Hepatocyte (in vitro differentiated cells): ENCODE measurements around the gene KIF3A. TPM values are rescaled to one million over a fixed set of nuclear protein-coding genes. Genes with fewer than 3 reads are reported as not detected.

ENCODE experiments used
- DNase-seq: peaks from one replicate; pipeline ENCODE4 v3.0.0-alpha.2; 2016; ENCODE audit warnings: low spot score
- H2AFZ ChIP-seq: fragments of 200-600 bp; sonication (generic); 2 replicates; pipeline ENCODE4 v1.6.0; 2016; ENCODE audit warnings: antibody characterized with exemption, mild to moderate bottlenecking
- H3K27ac ChIP-seq: fragments of 200-600 bp; sonication (generic); 2 replicates; pipeline ENCODE4 v1.5.1; 2016; ENCODE audit warnings: mild to moderate bottlenecking
- H3K27me3 ChIP-seq: fragments of 200-600 bp; sonication (generic); 2 replicates; pipeline ENCODE4 v1.6.1; 2016
- H3K36me3 ChIP-seq: fragments of 200-600 bp; sonication (generic); replicated peaks from 2 replicates; pipeline ENCODE4 v1.5.1; 2016; ENCODE audit warnings: low read depth; ENCODE audit not compliant: insufficient read depth
- H3K4me1 ChIP-seq: fragments of 200-600 bp; sonication (generic); 2 replicates; pipeline ENCODE4 v1.5.1; 2016; ENCODE audit warnings: mild to moderate bottlenecking, moderate library complexity; ENCODE audit not compliant: insufficient read depth
- H3K4me2 ChIP-seq: fragments of 200-600 bp; sonication (generic); 2 replicates; pipeline ENCODE4 v1.6.0; 2016
- H3K4me3 ChIP-seq: fragments of 200-600 bp; sonication (generic); 2 replicates; pipeline ENCODE4 v1.5.1; 2016; ENCODE audit warnings: mild to moderate bottlenecking
- H3K79me2 ChIP-seq: fragments of 200-600 bp; sonication (generic); 2 replicates; pipeline ENCODE4 v1.6.0; 2017; ENCODE audit warnings: mild to moderate bottlenecking
- H3K9me2 ChIP-seq: fragments of 200-600 bp; sonication (generic); replicated peaks from 2 replicates; pipeline ENCODE4 v1.6.0; 2017; ENCODE audit warnings: mild to moderate bottlenecking; ENCODE audit not compliant: insufficient read depth
- H3K9me3 ChIP-seq: fragments of 200-600 bp; sonication (generic); 2 replicates; pipeline ENCODE4 v1.5.1; 2016; ENCODE audit warnings: low read depth, mild to moderate bottlenecking
- H4K20me1 ChIP-seq: fragments of 200-600 bp; sonication (generic); 2 replicates; pipeline ENCODE4 v1.6.0; 2016; ENCODE audit warnings: mild to moderate bottlenecking; ENCODE audit not compliant: insufficient read depth, poor library complexity, severe bottlenecking
- CTCF ChIP-seq: fragments of 200-600 bp; sonication (generic); IDR thresholded peaks from 2 replicates; pipeline ENCODE4 v1.5.1; 2016; ENCODE audit warnings: antibody characterized with exemption, mild to moderate bottlenecking; ENCODE audit not compliant: poor library complexity
- EZH2 ChIP-seq: fragments of 200-600 bp; sonication (generic); IDR thresholded peaks from 2 replicates; pipeline ENCODE4 v1.6.1; 2016; ENCODE audit warnings: antibody characterized with exemption, mild to moderate bottlenecking, borderline replicate concordance
- EZH2phosphoT487 ChIP-seq: fragments of 200-600 bp; sonication (generic); IDR thresholded peaks from one replicate; pipeline ENCODE4 v1.6.1; 2018; ENCODE audit warnings: antibody characterized with exemption, mild to moderate bottlenecking, low read depth, moderate library complexity; ENCODE audit not compliant: unreplicated experiment, severe bottlenecking
- WGBS: methylation state at CpG from one replicate; pipeline ENCODE4 v1.1.6; 2016; ENCODE audit warnings: low lambda C conversion rate; ENCODE audit errors: missing lambda C conversion rate; 5-methylcytosine and 5-hydroxymethylcytosine counted together
- polyA plus RNA-seq: library from polyadenylated mRNA; unstranded; fragments of >200 nt; fragmentation: Nextera tagmentation; extraction: Ambion mirVana; gene quantifications from 2 replicates; pipeline ENCODE4 v1.2.1, GENCODE V29; 2016
- total RNA-seq: library from RNA; depleted of rRNA; stranded (reverse); fragments of >200 nt; gene quantifications from 2 replicates; pipeline ENCODE4 v1.2.3, GENCODE V29; 2014

The KIF3A gene
- total and polyA plus RNA-seq, 2 experiments from 2014 or later, result 9.2 to 12.6 TPM

GRCh38 chr5:132776938-132777208, 39.5 kb upstream of the KIF3A start:
- no peaks in the 10 kb centered on the region for H3K27me3 ChIP-seq

GRCh38 chr5:132776131-132776937, 39.0 kb upstream of the KIF3A start:
- Histone ChIP-seq H3K9me3 (no peaks in the 10 kb centered on the region), H3K4me1 (peaks cover 15% of the 10 kb centered on the region), H3K36me3 (no peaks in the 10 kb centered on the region), H3K79me2 (peaks cover 51% of the 10 kb centered on the region), H3K4me3 (peak overlapping the region; percentile 88), H3K4me2 (peak overlapping the region; percentile 98), H2AFZ (peak overlapping the region; percentile 100), H3K9me2 (no peaks in the 10 kb centered on the region), H4K20me1 (peaks cover 9% of the 10 kb centered on the region), H3K27ac (peak overlapping the region; percentile 14), H3K27me3 (no peaks in the 10 kb centered on the region)
- no peak for TF ChIP-seq EZH2phosphoT487
- no peak for TF ChIP-seq EZH2
- no peak for TF ChIP-seq CTCF
- peak; percentile 55 for DNase-seq
- WGBS, result under 1% methylated on average over 28 of the region's 39 CpGs

More at GRCh38 chr5:132776938-132777208, 39.5 kb upstream of the KIF3A start:
- WGBS, result under 1% methylated on average over 15 of the region's 40 CpGs
- no peak for TF ChIP-seq CTCF
- no peak for TF ChIP-seq EZH2
- TF ChIP-seq EZH2phosphoT487, result no peak
- Histone ChIP-seq H3K36me3 (no peaks in the 10 kb centered on the region), H3K4me3 (peak overlapping the region; percentile 88), H2AFZ (peak overlapping the region; percentile 100), H3K27ac (peak overlapping the region; percentile 14), H3K4me2 (peak overlapping the region; percentile 98), H3K79me2 (peaks cover 47% of the 10 kb centered on the region), H3K4me1 (peaks cover 15% of the 10 kb centered on the region), H3K9me3 (no peaks in the 10 kb centered on the region), H3K9me2 (no peaks in the 10 kb centered on the region), H4K20me1 (peaks cover 9% of the 10 kb centered on the region)
- DNase-seq, result peak; percentile 18

GRCh38 chr5:132775476-132775961, 38.2 kb upstream of the KIF3A start:
- Histone ChIP-seq H3K4me3 (no peak overlapping the region), H3K27me3 (no peaks in the 10 kb centered on the region), H4K20me1 (peaks cover 9% of the 10 kb centered on the region), H3K4me2 (peak overlapping the region; percentile 98), H3K36me3 (no peaks in the 10 kb centered on the region), H3K27ac (peak overlapping the region; percentile 14), H3K9me3 (no peaks in the 10 kb centered on the region), H3K79me2 (peaks cover 58% of the 10 kb centered on the region), H2AFZ (peak overlapping the region; percentile 100), H3K9me2 (no peaks in the 10 kb centered on the region), H3K4me1 (peaks cover 15% of the 10 kb centered on the region)
- 48% methylated on average over 7 of the region's 7 CpGs for WGBS
- TF ChIP-seq EZH2 (no peak), CTCF (no peak), EZH2phosphoT487 (no peak)
- peak; percentile 30 for DNase-seq
